Astrocyte (in vitro differentiated cells and primary cell): ENCODE measurements around the gene BOLA2B. TPM values are rescaled to one million over a fixed set of nuclear protein-coding genes. Genes with fewer than 3 reads are reported as not detected.

Experiments used
- DNase-seq: peaks from one replicate; pipeline ENCODE4 v3.0.0-alpha.2; 2010; ENCODE audit warnings: low read depth
- FAIRE-seq: peaks from 2 replicates; lab custom pipeline; 2011; peaks lifted over from hg19 to GRCh38; lab: Jason Lieb, UNC
- H2AFZ ChIP-seq: 2 replicates; pipeline ENCODE4 v1.6.0; 2012; ENCODE audit warnings: low read depth, low read length, inconsistent platforms
- H3K27ac ChIP-seq: 2 replicates; pipeline ENCODE4 v1.5.1; 2011; ENCODE audit warnings: low read depth, low read length, inconsistent platforms
- H3K27me3 ChIP-seq: 2 replicates; pipeline ENCODE4 v1.6.0; 2011; ENCODE audit warnings: low read length, inconsistent platforms; ENCODE audit not compliant: insufficient read depth
- H3K36me3 ChIP-seq: 2 replicates; pipeline ENCODE4 v1.5.1; 2011; ENCODE audit warnings: low read length, inconsistent platforms; ENCODE audit not compliant: insufficient read depth
- H3K4me1 ChIP-seq: 2 replicates; pipeline ENCODE4 v1.5.1; 2011; ENCODE audit warnings: low read length, inconsistent platforms; ENCODE audit not compliant: insufficient read depth
- H3K4me2 ChIP-seq: 2 replicates; pipeline ENCODE4 v1.6.0; 2012; ENCODE audit warnings: low read length, inconsistent platforms
- H3K4me3 ChIP-seq: 2 replicates; pipeline ENCODE4 v1.5.1; 2011; ENCODE audit warnings: low read depth, mild to moderate bottlenecking, low read length, inconsistent platforms; ENCODE audit not compliant: insufficient read depth
- H3K79me2 ChIP-seq: 2 replicates; pipeline ENCODE4 v1.6.0; 2012; ENCODE audit warnings: mild to moderate bottlenecking, low read length, inconsistent platforms; ENCODE audit not compliant: insufficient read depth
- H3K9ac ChIP-seq: 2 replicates; pipeline ENCODE4 v1.6.0; 2012; ENCODE audit warnings: mild to moderate bottlenecking, low read length, inconsistent platforms
- H3K9me3 ChIP-seq: 2 replicates; pipeline ENCODE4 v1.5.1; 2012; ENCODE audit warnings: low read depth, mild to moderate bottlenecking, low read length, inconsistent platforms; ENCODE audit not compliant: insufficient read depth
- H4K20me1 ChIP-seq: 2 replicates; pipeline ENCODE4 v1.6.0; 2012; ENCODE audit warnings: low read length, inconsistent platforms; ENCODE audit not compliant: insufficient read depth
- H3K27ac Mint-ChIP-seq: one replicate; pipeline ENCODE4 v1.8.0; 2021; ENCODE audit warnings: mild to moderate bottlenecking, mixed read lengths; ENCODE audit not compliant: unreplicated experiment
- H3K27me3 Mint-ChIP-seq: one replicate; pipeline ENCODE4 v1.8.0; 2021; ENCODE audit warnings: low read depth, mixed read lengths; ENCODE audit not compliant: unreplicated experiment
- H3K36me3 Mint-ChIP-seq: one replicate; pipeline ENCODE4 v1.8.0; 2021; ENCODE audit warnings: low read depth, mixed read lengths; ENCODE audit not compliant: unreplicated experiment
- H3K4me1 Mint-ChIP-seq: one replicate; pipeline ENCODE4 v1.8.0; 2021; ENCODE audit warnings: low read depth, mixed read lengths; ENCODE audit not compliant: unreplicated experiment
- H3K4me3 Mint-ChIP-seq: one replicate; pipeline ENCODE4 v1.8.0; 2021; ENCODE audit warnings: mild to moderate bottlenecking, moderate library complexity, mixed read lengths; ENCODE audit not compliant: unreplicated experiment
- H3K9me3 Mint-ChIP-seq: one replicate; pipeline ENCODE4 v1.8.0; 2021; ENCODE audit warnings: mild to moderate bottlenecking, mixed read lengths; ENCODE audit not compliant: unreplicated experiment
- EZH2 ChIP-seq: IDR thresholded peaks from 2 replicates; pipeline ENCODE4 v1.6.1; 2012; ENCODE audit warnings: mild to moderate bottlenecking, low read length, inconsistent platforms; ENCODE audit not compliant: insufficient read depth
- total RNA-seq: library from RNA; stranded (reverse); gene quantifications from 2 replicates; pipeline ENCODE4 v1.2.1, GENCODE V29; 2021
- TF ChIP-seq, protein P1 (sequence below): IDR thresholded peaks from 2 replicates; pipeline ENCODE4 v1.5.1; 2011; ENCODE audit warnings: low read depth, mild to moderate bottlenecking, inconsistent platforms, low read length, moderate library complexity; ENCODE audit not compliant: insufficient read depth

The BOLA2B gene
- total RNA-seq, 1 donor from 2014 or later = 125 TPM

DNA sequence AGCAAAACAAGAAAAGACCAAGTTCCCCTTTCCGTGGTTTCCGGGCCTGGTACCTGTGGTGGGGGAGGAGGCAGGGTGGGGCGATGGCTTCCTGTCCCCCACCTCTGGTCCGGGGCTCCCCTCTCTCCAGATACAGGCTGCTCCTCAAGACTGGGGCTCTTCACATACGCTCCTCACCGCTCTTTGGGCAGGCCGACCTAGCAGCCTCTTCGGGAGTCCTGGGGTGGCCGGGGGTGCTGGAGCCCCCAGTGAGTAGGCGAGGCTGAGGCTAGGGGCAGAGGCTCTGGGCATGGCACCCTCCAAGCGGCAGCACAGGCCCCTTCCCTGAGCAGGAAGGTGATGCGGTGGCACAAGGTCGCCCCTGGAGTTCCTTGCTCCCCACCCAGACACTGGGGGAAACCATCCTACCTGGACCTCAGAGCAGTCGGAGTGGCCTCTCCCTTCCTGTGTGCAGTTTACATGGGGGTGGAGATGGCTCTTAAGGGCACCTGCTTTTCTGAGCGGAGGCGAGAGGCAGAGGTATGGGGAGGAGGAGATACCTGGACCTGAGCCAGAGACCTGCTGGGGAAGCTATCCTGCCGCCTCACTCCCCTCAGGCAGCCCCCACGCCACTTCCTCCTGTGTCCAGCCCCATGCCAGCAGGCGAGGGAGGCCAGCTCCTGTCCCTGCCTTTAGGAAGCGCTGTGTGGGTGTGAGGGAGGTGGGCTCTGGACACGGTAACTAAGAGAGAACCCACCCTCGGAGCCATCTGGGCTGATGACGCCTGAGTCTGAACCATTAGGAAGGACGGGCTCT lies 9.2 kb downstream of the BOLA2B start:
- peaks cover 3% of the 10 kb centered on the region for H4K20me1 ChIP-seq
- Mint-ChIP-seq H3K36me3 (peaks cover 4% of the 10 kb centered on the region), H3K27ac (no peak overlapping the region), H3K27me3 (peaks cover 16% of the 10 kb centered on the region), H3K9me3 (no peaks in the 10 kb centered on the region), H3K4me1 (no peaks in the 10 kb centered on the region), H3K4me3 (peak overlapping the region; percentile 60)
- H3K27ac ChIP-seq = no peak overlapping the region
- H3K9ac ChIP-seq = peak overlapping the region; percentile 38
- peak overlapping the region; percentile 34 for H2AFZ ChIP-seq
- H3K4me1 ChIP-seq = peaks cover 10% of the 10 kb centered on the region
- TF ChIP-seq, protein P1, sequence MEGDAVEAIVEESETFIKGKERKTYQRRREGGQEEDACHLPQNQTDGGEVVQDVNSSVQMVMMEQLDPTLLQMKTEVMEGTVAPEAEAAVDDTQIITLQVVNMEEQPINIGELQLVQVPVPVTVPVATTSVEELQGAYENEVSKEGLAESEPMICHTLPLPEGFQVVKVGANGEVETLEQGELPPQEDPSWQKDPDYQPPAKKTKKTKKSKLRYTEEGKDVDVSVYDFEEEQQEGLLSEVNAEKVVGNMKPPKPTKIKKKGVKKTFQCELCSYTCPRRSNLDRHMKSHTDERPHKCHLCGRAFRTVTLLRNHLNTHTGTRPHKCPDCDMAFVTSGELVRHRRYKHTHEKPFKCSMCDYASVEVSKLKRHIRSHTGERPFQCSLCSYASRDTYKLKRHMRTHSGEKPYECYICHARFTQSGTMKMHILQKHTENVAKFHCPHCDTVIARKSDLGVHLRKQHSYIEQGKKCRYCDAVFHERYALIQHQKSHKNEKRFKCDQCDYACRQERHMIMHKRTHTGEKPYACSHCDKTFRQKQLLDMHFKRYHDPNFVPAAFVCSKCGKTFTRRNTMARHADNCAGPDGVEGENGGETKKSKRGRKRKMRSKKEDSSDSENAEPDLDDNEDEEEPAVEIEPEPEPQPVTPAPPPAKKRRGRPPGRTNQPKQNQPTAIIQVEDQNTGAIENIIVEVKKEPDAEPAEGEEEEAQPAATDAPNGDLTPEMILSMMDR = no peak
- no peak for TF ChIP-seq EZH2
- no peaks in the 10 kb centered on the region for H3K27me3 ChIP-seq
- H3K79me2 ChIP-seq = no peaks in the 10 kb centered on the region
- DNase-seq = no peak
- no peak for FAIRE-seq
- peak overlapping the region; percentile 62 for H3K4me3 ChIP-seq
- H3K36me3 ChIP-seq = no peaks in the 10 kb centered on the region
- H3K4me2 ChIP-seq = peak overlapping the region; percentile 93
- no peaks in the 10 kb centered on the region for H3K9me3 ChIP-seq

DNA sequence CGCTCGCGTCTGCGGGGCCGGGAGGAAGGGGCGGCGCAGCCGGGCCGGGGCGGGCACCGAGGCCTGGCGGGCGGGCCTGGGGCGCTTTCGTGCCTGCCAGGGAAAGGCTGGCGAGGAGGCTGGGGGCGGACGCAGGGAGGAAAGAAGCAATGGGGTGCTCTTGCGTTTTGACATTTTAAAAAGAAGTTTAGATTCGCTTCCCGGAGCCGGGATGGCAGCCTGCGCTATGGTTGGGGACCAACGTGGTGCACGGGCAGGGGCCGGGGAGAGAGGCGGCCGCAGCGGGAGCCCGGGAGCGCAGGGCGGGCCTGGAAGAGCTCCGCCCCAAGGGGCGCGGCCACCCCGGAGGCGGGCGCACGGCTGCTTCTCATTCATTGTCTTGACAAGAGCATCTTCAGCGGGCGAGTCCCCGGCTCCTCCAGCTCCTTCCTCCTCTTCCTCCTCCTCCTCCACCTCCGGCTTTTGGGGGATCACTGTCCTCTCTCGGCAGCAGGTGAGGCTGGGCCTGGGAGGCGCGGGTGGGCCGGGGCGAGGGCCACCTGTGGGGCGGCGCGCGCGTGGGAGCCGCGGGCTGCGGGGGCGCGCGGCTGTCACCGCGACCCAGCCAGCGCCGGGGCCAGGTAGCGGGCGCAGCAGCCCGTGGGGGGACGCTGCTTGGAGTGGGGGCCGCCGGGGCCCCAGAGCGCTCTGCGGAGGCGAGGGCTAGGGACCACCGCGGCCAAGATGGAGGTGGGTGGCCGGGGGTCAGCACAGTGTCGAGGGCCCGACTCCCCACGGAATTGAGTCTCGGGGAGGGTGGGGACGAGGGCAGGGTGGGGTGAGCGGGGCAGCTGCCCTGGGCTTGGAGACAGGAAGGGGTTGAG lies 10.0 kb downstream of the BOLA2B start, which contains the start of gene CORO1A:
Gene CORO1A, plus strand, starts transcription at position 370 of the 863 bp plus-strand sequence. CDS start 1,608 bp downstream, outside the sequence.
- Mint-ChIP-seq H3K27ac (no peak within 1 kb of the TSS), H3K9me3 (no peaks in the 10 kb centered on the region), H3K36me3 (peaks cover 4% of the 10 kb centered on the region), H3K4me3 (peak within 1 kb of the TSS; percentile 76), H3K27me3 (peaks cover 16% of the 10 kb centered on the region), H3K4me1 (no peaks in the 10 kb centered on the region)
- Histone ChIP-seq H3K9ac (peak within 1 kb of the TSS; percentile 71), H3K9me3 (no peaks in the 10 kb centered on the region), H3K4me2 (peak within 1 kb of the TSS; percentile 93), H3K4me1 (peaks cover 10% of the 10 kb centered on the region), H3K79me2 (no peaks in the 10 kb centered on the region), H3K4me3 (peak within 1 kb of the TSS; percentile 62), H2AFZ (peak within 1 kb of the TSS; percentile 94), H3K27me3 (no peaks in the 10 kb centered on the region), H4K20me1 (peaks cover 3% of the 10 kb centered on the region), H3K27ac (peak within 1 kb of the TSS; percentile 26), H3K36me3 (no peaks in the 10 kb centered on the region)
- FAIRE-seq (no peak), DNase-seq (peak; percentile 47)
- TF ChIP-seq, protein P1 = no peak
- TF ChIP-seq EZH2 = no peak
